Bronchial epithelial cell (primary cell): ENCODE results near the gene STK32B. TPM values are rescaled to one million over a fixed set of nuclear protein-coding genes. Genes with fewer than 3 reads are reported as not detected.

ENCODE experiments used
- DNase-seq: peaks from one replicate; pipeline ENCODE4 v3.0.0-alpha.2; 2010; ENCODE audit warnings: low read depth
- FAIRE-seq: peaks from 2 replicates; lab custom pipeline; 2011; peaks lifted over from hg19 to GRCh38; lab: Jason Lieb, UNC
- H3K27me3 ChIP-seq: 2 replicates; pipeline ENCODE4 v1.5.1; 2011; ENCODE audit warnings: low read length; ENCODE audit not compliant: control insufficient read depth, insufficient read depth
- H3K36me3 ChIP-seq: 2 replicates; pipeline ENCODE4 v1.5.1; 2011; ENCODE audit warnings: low read length; ENCODE audit not compliant: control insufficient read depth, insufficient read depth
- H3K4me3 ChIP-seq: 2 replicates; pipeline ENCODE4 v1.5.1; 2011; ENCODE audit warnings: mild to moderate bottlenecking, low read depth, low read length, control low read depth
- total RNA-seq: library from RNA; depleted of rRNA; stranded (reverse); fragments of >200 nt; gene quantifications from 2 replicates; pipeline ENCODE4 v1.2.1, GENCODE V29; 2014
- TF ChIP-seq, protein P1 (sequence below): IDR thresholded peaks from 2 replicates; pipeline ENCODE4 v1.5.1; 2011; ENCODE audit warnings: mild to moderate bottlenecking, moderate library complexity, low read length, control low read depth, inconsistent platforms; ENCODE audit not compliant: insufficient read depth, severe bottlenecking

STK32B gene
- total RNA-seq, 1 donor from 2014 or later, result under 0.01 TPM

- TF ChIP-seq, protein P1, sequence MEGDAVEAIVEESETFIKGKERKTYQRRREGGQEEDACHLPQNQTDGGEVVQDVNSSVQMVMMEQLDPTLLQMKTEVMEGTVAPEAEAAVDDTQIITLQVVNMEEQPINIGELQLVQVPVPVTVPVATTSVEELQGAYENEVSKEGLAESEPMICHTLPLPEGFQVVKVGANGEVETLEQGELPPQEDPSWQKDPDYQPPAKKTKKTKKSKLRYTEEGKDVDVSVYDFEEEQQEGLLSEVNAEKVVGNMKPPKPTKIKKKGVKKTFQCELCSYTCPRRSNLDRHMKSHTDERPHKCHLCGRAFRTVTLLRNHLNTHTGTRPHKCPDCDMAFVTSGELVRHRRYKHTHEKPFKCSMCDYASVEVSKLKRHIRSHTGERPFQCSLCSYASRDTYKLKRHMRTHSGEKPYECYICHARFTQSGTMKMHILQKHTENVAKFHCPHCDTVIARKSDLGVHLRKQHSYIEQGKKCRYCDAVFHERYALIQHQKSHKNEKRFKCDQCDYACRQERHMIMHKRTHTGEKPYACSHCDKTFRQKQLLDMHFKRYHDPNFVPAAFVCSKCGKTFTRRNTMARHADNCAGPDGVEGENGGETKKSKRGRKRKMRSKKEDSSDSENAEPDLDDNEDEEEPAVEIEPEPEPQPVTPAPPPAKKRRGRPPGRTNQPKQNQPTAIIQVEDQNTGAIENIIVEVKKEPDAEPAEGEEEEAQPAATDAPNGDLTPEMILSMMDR, result no peak
- Histone ChIP-seq H3K36me3 (no peaks in the 10 kb centered on the region), H3K27me3 (no peaks in the 10 kb centered on the region), H3K4me3 (no peak overlapping the region)
- DNase-seq, result no peak
- no peak for FAIRE-seq
Observed at GRCh38 chr4:5118994-5119835, 67.9 kb downstream of the STK32B start.

- TF ChIP-seq, protein P1, result no peak
- DNase-seq, result no peak
- Histone ChIP-seq H3K4me3 (no peak overlapping the region), H3K27me3 (no peaks in the 10 kb centered on the region), H3K36me3 (no peaks in the 10 kb centered on the region)
- FAIRE-seq, result no peak
Observed at GRCh38 chr4:5120067-5120466, 68.8 kb downstream of the STK32B start.

- Histone ChIP-seq H3K27me3 (no peaks in the 10 kb centered on the region), H3K4me3 (no peak overlapping the region), H3K36me3 (no peaks in the 10 kb centered on the region)
- DNase-seq (no peak), FAIRE-seq (no peak)
- TF ChIP-seq, protein P1, result no peak
Observed at GRCh38 chr4:5120468-5120867, 69.2 kb downstream of the STK32B start.

- DNase-seq (no peak), FAIRE-seq (no peak)
- Histone ChIP-seq H3K4me3 (no peak overlapping the region), H3K36me3 (no peaks in the 10 kb centered on the region), H3K27me3 (no peaks in the 10 kb centered on the region)
- TF ChIP-seq, protein P1, result no peak
Observed at GRCh38 chr4:5122114-5122513, 70.8 kb downstream of the STK32B start.

- DNase-seq (no peak), FAIRE-seq (peak; percentile 40)
- Histone ChIP-seq H3K4me3 (no peak overlapping the region), H3K36me3 (no peaks in the 10 kb centered on the region), H3K27me3 (no peaks in the 10 kb centered on the region)
- TF ChIP-seq, protein P1, result no peak
Observed at GRCh38 chr4:5124876-5125275, 73.6 kb downstream of the STK32B start.
